GM19023 (cell line): ENCODE data around the gene KRT31.
"Not testable (repeated sequence)": the region's sequence is repeated elsewhere in the genome, so short reads cannot be mapped to it uniquely, and the experiment has no call there.

Experiments
- ATAC-seq: cut with Tn5 transposase; IDR thresholded peaks from one replicate; pipeline ENCODE4 v1.9.1; 2021; ENCODE audit warnings: mild to moderate bottlenecking, moderate library complexity; ENCODE audit not compliant: unreplicated experiment

KRT31 gene

DNA sequence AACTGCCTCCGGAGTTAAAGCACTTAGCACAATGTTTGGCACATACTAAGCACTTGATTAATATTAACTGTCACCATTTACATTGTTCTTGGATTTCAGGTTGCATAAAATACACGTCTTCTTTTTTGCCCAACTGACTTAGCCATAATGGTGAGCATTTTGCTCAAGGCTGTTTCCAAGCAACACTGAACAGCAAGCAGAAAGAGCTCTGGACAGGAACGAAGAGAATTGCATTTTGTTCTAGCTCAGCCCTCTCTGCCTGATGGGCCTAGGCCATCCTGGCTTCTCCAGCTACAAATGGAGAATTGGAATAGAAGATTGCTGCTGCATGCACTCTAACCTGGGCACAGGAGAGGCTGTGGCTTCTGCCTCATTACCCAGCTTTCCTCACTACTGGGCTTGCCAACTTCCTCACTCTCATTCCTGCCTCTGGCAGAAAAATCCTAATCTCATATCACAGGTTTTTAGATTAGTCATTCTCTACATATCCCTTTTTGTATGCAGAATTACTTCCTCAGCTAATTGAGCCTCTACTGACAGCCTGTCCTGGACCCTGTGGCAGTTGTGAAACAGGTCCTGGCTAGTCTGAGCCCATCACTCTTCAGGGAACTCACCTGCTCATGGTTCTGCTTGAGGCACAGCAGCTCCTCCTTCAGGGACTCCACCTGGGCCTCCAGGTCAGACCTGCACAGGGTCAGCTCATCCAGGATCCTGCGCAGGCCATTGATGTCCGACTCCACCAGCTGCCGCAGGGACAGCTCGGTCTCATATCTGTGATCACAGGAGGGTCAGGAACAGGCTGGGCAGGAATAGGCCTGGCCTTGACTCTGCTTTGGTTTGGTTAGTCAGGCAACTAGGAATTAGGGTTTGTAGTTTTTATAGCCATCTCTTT, 49.3 kb downstream of the KRT31 start:
- no peak for ATAC-seq

DNA sequence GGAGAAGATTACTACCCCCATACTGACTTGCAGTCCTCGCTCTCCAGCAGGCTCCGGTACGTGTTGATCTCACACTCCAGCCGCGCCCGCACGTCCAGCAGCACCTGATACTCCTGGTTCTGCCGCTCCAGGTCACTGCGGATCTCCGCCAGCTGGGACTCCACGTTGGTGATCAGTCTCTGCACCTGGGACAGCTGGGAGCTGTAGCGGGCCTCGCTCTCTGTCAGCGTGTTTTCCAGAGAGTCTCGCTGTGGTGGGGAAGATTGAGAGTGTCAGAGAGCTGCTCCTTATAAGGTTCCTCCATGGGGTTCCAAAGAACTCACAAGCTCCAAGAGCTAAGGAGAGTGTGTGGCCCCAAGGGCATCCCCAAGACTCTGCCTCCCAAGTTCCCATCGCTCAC, 51.0 kb downstream of the KRT31 start:
- ATAC-seq: not testable (repeated sequence)

DNA sequence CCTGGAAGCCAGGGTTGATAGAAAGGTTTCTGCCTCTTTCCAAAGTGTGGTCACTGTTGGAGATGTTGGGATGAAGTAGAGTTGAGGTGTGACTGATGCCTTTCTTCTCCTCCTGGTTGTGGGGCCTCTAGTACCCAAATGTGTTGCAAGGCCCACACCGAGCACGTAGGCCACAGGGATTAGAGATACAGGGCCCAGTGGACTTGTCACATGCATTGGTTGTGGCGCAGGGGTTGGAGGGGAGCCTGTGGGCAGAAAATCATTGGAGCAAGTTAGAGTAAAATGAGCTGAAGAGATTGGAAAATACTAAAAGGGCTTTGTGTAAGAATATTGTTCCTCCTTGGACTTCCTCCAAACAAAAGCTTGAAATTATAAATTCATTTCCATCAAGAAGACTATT, 51.4 kb downstream of the KRT31 start:
- no peak for ATAC-seq
